HCT116 (cell line): ENCODE results near the gene C4orf54. TPM values are rescaled to one million over a fixed set of nuclear protein-coding genes. Genes with fewer than 3 reads are reported as not detected.

ENCODE experiments used
- ATAC-seq: fragments of 200-7000 bp; cut with Tn5 transposase; 2 replicates; pipeline ENCODE4 v1.9.1; 2020; ENCODE audit warnings: mild to moderate bottlenecking, moderate library complexity
- BruUV-seq: library from RNA; stranded (reverse); fragments of 400-500 nt; replicated peaks from 2 replicates; lab custom pipeline; 2021; lab: Mats Ljungman, UMichigan
- CTCF ChIA-PET: fragments of 300-600 bp; sonication (Branson Sonifier 250); formaldehyde crosslinking; loops from one replicate; lab custom pipeline; 2021; ENCODE audit warnings: antibody characterized with exemption; lab: Charles Lee
- POLR2A ChIA-PET: fragments of 300-600, 350-600 bp; sonication (Branson Sonifier 250); formaldehyde crosslinking; loops from one replicate; lab custom pipeline; 2021; ENCODE audit warnings: antibody characterized with exemption; lab: Charles Lee
- RAD21 ChIA-PET, 2 experiments: fragments of 300-600 bp; sonication (Branson Sonifier 250); formaldehyde crosslinking; loops; one replicate each; lab custom pipeline; 2023; ENCODE audit warnings: low total read pairs in 2 of 2; ENCODE audit not compliant: uncharacterized antibody in 2 of 2, unreplicated experiment in 2 of 2, low non-redundant PET in 1 of 2; lab: Charles Lee
- DNase-seq: peaks from one replicate; pipeline ENCODE4 v3.0.0-alpha.2; 2010; ENCODE audit warnings: low read depth, low spot score
- H2AFZ ChIP-seq: fragments of 200-600 bp; shearing (Covaris generic), sonication (generic); 2 replicates; pipeline ENCODE4 v1.6.1; 2017; ENCODE audit warnings: low read depth, mixed run types, mixed read lengths, antibody characterized with exemption, low read length; ENCODE audit not compliant: poor library complexity, severe bottlenecking
- H3K27ac ChIP-seq: 2 replicates; pipeline ENCODE4 v1.5.1; 2012; ENCODE audit warnings: low read depth, low read length
- H3K27me3 ChIP-seq: fragments of 200-600 bp; sonication (generic); 2 replicates; pipeline ENCODE4 v1.6.1; 2016; ENCODE audit warnings: mixed run types, low read length, mixed read lengths; ENCODE audit not compliant: insufficient read depth
- H3K36me3 ChIP-seq, 2 experiments: fragments of 200-500 bp in 1 of 2; fragments of 200-600 bp in 1 of 2; sonication (Bioruptor generic) in 1 of 2; sonication (generic) in 1 of 2; 2 replicates each; pipeline versions ENCODE4 v1.5.1 to v1.6.1; 2014 to 2016; ENCODE audit warnings: low read length in 2 of 2, inconsistent platforms in 1 of 2, mixed read lengths in 1 of 2, mixed run types in 1 of 2; ENCODE audit not compliant: insufficient read depth in 2 of 2, control insufficient read depth in 1 of 2
- H3K4me1 ChIP-seq, 2 experiments: fragments of 200-600 bp in 1 of 2; sonication (generic) in 1 of 2; 2 replicates each; pipeline versions ENCODE4 v1.5.1 to v1.6.1; 2012 to 2017; ENCODE audit warnings: low read length in 2 of 2, inconsistent platforms in 1 of 2, mild to moderate bottlenecking in 1 of 2, mixed read lengths in 1 of 2, mixed run types in 1 of 2, moderate library complexity in 1 of 2; ENCODE audit not compliant: insufficient read depth in 2 of 2, control insufficient read depth in 1 of 2
- H3K4me2 ChIP-seq: fragments of 200-600 bp; sonication (generic); 2 replicates; pipeline ENCODE4 v1.6.1; 2017; ENCODE audit warnings: mixed run types, low read length, mixed read lengths
- H3K4me3 ChIP-seq, 2 experiments: fragments of 200-600 bp in 1 of 2; sonication (generic) in 1 of 2; replicated peaks in 1 of 2; 2 replicates each; pipeline ENCODE4 v1.5.1; 2011 to 2016; ENCODE audit warnings: low read length in 2 of 2, control low read depth in 1 of 2, low read depth in 1 of 2, mild to moderate bottlenecking in 1 of 2, mixed read lengths in 1 of 2, mixed run types in 1 of 2
- H3K79me2 ChIP-seq: fragments of 200-600 bp; sonication (generic); 2 replicates; pipeline ENCODE4 v1.6.1; 2017; ENCODE audit warnings: mild to moderate bottlenecking, mixed run types, low read length, moderate library complexity, mixed read lengths; ENCODE audit not compliant: insufficient read depth
- H3K9ac ChIP-seq: fragments of 200-600 bp; sonication (generic); 2 replicates; pipeline ENCODE4 v1.6.1; 2016; ENCODE audit warnings: low read length, mixed read lengths
- H3K9me2 ChIP-seq: fragments of 200-600 bp; sonication (generic), shearing (Covaris generic); 2 replicates; pipeline ENCODE4 v1.6.1; 2017; ENCODE audit warnings: mixed run types, mild to moderate bottlenecking, moderate library complexity; ENCODE audit not compliant: insufficient read depth
- H3K9me3 ChIP-seq, 2 experiments: fragments of 200-500 bp in 1 of 2; fragments of 200-600 bp in 1 of 2; sonication (Bioruptor generic) in 1 of 2; sonication (generic) in 1 of 2; 2 replicates each; pipeline ENCODE4 v1.6.1; 2014 to 2017; ENCODE audit warnings: low read length in 2 of 2, mixed read lengths in 2 of 2, inconsistent platforms in 1 of 2, low read depth in 1 of 2, mild to moderate bottlenecking in 1 of 2, mixed run types in 1 of 2, moderate library complexity in 1 of 2; ENCODE audit not compliant: control insufficient read depth in 1 of 2, insufficient read depth in 1 of 2
- H4K20me1 ChIP-seq: fragments of 200-600 bp; sonication (generic), shearing (Covaris generic); 2 replicates; pipeline ENCODE4 v1.6.1; 2017; ENCODE audit warnings: mixed run types, mild to moderate bottlenecking, moderate library complexity; ENCODE audit not compliant: insufficient read depth
- CBX3 ChIP-seq: IDR thresholded peaks from 2 replicates; pipeline ENCODE4 v1.6.1; 2012; ENCODE audit warnings: low read depth
- EZH2 ChIP-seq: fragments of 200-600 bp; sonication (generic); IDR thresholded peaks from 2 replicates; pipeline ENCODE4 v1.6.1; 2017; ENCODE audit warnings: antibody characterized with exemption, mixed run types
- FOSL1 ChIP-seq: IDR thresholded peaks from 2 replicates; pipeline ENCODE4 v1.6.1; 2012; ENCODE audit warnings: low read depth
- JUND ChIP-seq: IDR thresholded peaks from 2 replicates; pipeline ENCODE4 v1.6.1; 2012
- POLR2A ChIP-seq: IDR thresholded peaks from 2 replicates; pipeline ENCODE4 v1.7.0; 2011; ENCODE audit warnings: borderline replicate concordance; ENCODE audit not compliant: insufficient read depth, insufficient read length; ENCODE audit errors: extremely low read depth
- POLR2AphosphoS5 ChIP-seq: IDR thresholded peaks from 2 replicates; pipeline ENCODE4 v1.6.1; 2011; ENCODE audit warnings: mild to moderate bottlenecking, low read depth, low read length, moderate library complexity
- SIN3A ChIP-seq: IDR thresholded peaks from 2 replicates; pipeline ENCODE4 v1.6.1; 2012; ENCODE audit warnings: low read depth
- SRF ChIP-seq: IDR thresholded peaks from 2 replicates; pipeline ENCODE4 v1.6.1; 2012; ENCODE audit warnings: low read depth
- TCF7L2 ChIP-seq: IDR thresholded peaks from 2 replicates; pipeline ENCODE4 v1.7.0; 2011; ENCODE audit warnings: borderline replicate concordance, inconsistent platforms; ENCODE audit not compliant: insufficient read depth, insufficient read length; ENCODE audit errors: extremely low read depth
- YY1 ChIP-seq: IDR thresholded peaks from 2 replicates; pipeline ENCODE4 v1.6.1; 2011; ENCODE audit warnings: low read length, low read depth, moderate library complexity, mild to moderate bottlenecking; ENCODE audit not compliant: insufficient replicate concordance; ENCODE audit errors: extremely low read depth
- ZFX ChIP-seq: fragments of 450-650 bp; IDR thresholded peaks from 2 replicates; pipeline ENCODE4 v1.6.1; 2017
- intact Hi-C: fragments of 100-400 bp; cut with micrococcal nuclease; formaldehyde crosslinking; loops from 2 replicates; pipeline ENCODE4 v1.10.0; 2022
- total RNA-seq: library from RNA; stranded (reverse); gene quantifications from one replicate; pipeline ENCODE4 v1.2.1, GENCODE V29; 2021; ENCODE audit not compliant: unreplicated experiment
- TF ChIP-seq, protein P1 (sequence below): IDR thresholded peaks from 2 replicates; pipeline ENCODE4 v1.6.1; 2011; ENCODE audit warnings: mild to moderate bottlenecking, low read length, moderate library complexity; ENCODE audit not compliant: insufficient replicate concordance; ENCODE audit errors: extremely low read depth
- TF ChIP-seq, protein P2 (sequence below), 3 experiments: fragments of 200-600 bp in 1 of 3; sonication (generic) in 1 of 3; IDR thresholded peaks in 2 of 3; conservative IDR thresholded peaks in 1 of 3; 2 replicates each; pipeline ENCODE4 v1.5.1; 2012 to 2017; ENCODE audit warnings: low read depth in 2 of 3, low read length in 2 of 3, antibody characterized with exemption in 1 of 3, borderline replicate concordance in 1 of 3, control low read depth in 1 of 3, mild to moderate bottlenecking in 1 of 3, mixed read lengths in 1 of 3, mixed run types in 1 of 3, moderate library complexity in 1 of 3; ENCODE audit not compliant: insufficient read depth in 1 of 3
- TF ChIP-seq, protein P3 (sequence below): IDR thresholded peaks from 2 replicates; pipeline ENCODE4 v1.6.1; 2012
- TF ChIP-seq, protein P4 (sequence below): IDR thresholded peaks from 2 replicates; pipeline ENCODE4 v1.6.1; 2012

Gene C4orf54
- total RNA-seq, 1 experiment from 2014 or later = not detected

DNA sequence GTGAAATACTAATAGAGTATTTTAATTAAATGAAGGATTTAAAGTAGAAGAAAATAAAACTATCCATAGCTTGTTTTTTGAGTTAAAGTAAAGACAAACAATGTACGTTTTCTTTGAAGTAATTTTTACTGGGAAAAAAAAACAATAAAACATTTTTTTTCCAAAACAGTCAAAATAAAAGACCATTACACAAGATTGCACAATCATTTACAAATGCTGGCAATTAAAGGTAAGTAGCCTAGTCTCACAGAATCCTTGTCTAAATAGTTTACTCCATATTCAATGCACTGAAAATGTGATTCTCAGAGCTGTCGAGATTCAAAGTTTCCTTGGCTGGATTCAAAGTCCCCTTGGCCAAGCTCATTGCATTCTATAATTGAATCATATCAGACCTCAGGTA lies 21.2 kb downstream of the C4orf54 start (continued):
- TF ChIP-seq, protein P1, sequence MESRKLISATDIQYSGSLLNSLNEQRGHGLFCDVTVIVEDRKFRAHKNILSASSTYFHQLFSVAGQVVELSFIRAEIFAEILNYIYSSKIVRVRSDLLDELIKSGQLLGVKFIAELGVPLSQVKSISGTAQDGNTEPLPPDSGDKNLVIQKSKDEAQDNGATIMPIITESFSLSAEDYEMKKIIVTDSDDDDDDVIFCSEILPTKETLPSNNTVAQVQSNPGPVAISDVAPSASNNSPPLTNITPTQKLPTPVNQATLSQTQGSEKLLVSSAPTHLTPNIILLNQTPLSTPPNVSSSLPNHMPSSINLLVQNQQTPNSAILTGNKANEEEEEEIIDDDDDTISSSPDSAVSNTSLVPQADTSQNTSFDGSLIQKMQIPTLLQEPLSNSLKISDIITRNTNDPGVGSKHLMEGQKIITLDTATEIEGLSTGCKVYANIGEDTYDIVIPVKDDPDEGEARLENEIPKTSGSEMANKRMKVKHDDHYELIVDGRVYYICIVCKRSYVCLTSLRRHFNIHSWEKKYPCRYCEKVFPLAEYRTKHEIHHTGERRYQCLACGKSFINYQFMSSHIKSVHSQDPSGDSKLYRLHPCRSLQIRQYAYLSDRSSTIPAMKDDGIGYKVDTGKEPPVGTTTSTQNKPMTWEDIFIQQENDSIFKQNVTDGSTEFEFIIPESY = no peak
- TF ChIP-seq, protein P2, sequence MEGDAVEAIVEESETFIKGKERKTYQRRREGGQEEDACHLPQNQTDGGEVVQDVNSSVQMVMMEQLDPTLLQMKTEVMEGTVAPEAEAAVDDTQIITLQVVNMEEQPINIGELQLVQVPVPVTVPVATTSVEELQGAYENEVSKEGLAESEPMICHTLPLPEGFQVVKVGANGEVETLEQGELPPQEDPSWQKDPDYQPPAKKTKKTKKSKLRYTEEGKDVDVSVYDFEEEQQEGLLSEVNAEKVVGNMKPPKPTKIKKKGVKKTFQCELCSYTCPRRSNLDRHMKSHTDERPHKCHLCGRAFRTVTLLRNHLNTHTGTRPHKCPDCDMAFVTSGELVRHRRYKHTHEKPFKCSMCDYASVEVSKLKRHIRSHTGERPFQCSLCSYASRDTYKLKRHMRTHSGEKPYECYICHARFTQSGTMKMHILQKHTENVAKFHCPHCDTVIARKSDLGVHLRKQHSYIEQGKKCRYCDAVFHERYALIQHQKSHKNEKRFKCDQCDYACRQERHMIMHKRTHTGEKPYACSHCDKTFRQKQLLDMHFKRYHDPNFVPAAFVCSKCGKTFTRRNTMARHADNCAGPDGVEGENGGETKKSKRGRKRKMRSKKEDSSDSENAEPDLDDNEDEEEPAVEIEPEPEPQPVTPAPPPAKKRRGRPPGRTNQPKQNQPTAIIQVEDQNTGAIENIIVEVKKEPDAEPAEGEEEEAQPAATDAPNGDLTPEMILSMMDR (IDR thresholded peaks at IDR 0.05 in 2 of 3, conservative IDR thresholded peaks at IDR 0.05 in 1 of 3; ENCODE audit: borderline replicate concordance in 1 of 3, insufficient read depth in 1 of 3, low read depth in 2 of 3, low read length in 2 of 3) = no peak
- TF ChIP-seq JUND = no peak
- TF ChIP-seq, protein P3, sequence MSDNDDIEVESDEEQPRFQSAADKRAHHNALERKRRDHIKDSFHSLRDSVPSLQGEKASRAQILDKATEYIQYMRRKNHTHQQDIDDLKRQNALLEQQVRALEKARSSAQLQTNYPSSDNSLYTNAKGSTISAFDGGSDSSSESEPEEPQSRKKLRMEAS = no peak
- no peak for TF ChIP-seq SRF

DNA sequence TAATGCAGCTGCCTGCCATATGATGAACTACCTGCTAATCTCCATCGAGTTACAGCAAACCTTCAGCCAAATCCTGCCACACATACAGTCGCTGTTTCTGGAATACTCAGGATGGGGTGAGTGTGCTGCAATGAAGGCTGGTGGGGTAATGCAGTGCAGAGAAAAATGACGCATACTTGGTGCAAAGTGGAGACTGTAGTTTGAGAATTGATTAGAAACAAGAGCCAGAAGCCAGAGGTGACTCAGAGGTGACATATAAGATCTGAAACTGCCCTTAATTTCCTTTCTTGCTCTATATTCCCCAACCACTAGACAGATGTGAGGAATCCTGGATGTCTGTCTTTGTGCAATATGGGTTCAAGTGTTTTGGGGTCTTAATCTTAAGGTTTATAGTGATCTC lies 22.0 kb downstream of the C4orf54 start:
- ATAC-seq (no peak), DNase-seq (no peak)
- Histone ChIP-seq H3K36me3 (no peaks in the 10 kb centered on the region), H2AFZ (no peak overlapping the region), H3K9me3 (no peaks in the 10 kb centered on the region), H3K9ac (no peak overlapping the region), H3K4me2 (no peak overlapping the region), H3K27me3 (no peaks in the 10 kb centered on the region), H3K79me2 (no peaks in the 10 kb centered on the region), H3K4me1 (no peaks in the 10 kb centered on the region), H4K20me1 (no peaks in the 10 kb centered on the region), H3K4me3 (no peak overlapping the region), H3K9me2 (no peaks in the 10 kb centered on the region), H3K27ac (no peak overlapping the region)
- ChIA-PET RAD21 (no interaction called here), POLR2A (no interaction called here), CTCF (no interaction called here)
- BruUV-seq = no TSS peak
- intact Hi-C loops = no loop called here
- TF ChIP-seq POLR2AphosphoS5 (no peak), CBX3 (no peak), YY1 (no peak), EZH2 (no peak), JUND (no peak), POLR2A (no peak), ZFX (no peak), FOSL1 (no peak), SIN3A (no peak), TCF7L2 (no peak)
- TF ChIP-seq, protein P1 = no peak
- TF ChIP-seq, protein P3 = no peak
- TF ChIP-seq, protein P4, sequence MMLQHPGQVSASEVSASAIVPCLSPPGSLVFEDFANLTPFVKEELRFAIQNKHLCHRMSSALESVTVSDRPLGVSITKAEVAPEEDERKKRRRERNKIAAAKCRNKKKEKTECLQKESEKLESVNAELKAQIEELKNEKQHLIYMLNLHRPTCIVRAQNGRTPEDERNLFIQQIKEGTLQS = no peak
